ENCODE data around the gene CSF3R. TPM values are rescaled to one million over a fixed set of nuclear protein-coding genes. Genes with fewer than 3 reads are reported as not detected.
A peak's percentile ranks its signal among the peaks of the same experiment; 100 is the strongest.

Gene CSF3R
- total RNA-seq, 3 donors from 2014 or later: 17.3 to 54.2 (median 28.8) TPM

DNA sequence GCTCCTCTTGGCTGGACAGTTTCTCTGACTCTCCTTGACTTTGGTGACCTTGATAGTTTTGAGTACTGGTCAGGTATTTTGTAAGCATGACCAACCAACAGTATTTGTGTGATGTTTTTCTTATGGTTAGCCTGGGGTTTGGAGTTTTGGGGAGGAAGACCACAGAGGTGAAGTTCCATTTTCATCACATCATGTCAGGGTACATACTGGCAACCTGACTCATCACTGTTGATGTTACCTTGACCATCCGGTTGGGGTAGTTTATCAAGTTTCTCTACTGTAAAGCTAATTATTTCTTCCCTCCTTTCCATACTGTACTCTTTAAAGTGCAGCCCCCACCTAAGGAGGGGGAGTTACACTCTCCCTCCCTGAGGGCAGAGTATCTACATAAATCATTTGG, 45.9 kb downstream of the CSF3R start:
- TF ChIP-seq POLR2AphosphoS5 (IDR thresholded peaks at IDR 0.05) (no peak), POLR2A (IDR thresholded peaks at IDR 0.05) (no peak)
- TF ChIP-seq, protein P1, sequence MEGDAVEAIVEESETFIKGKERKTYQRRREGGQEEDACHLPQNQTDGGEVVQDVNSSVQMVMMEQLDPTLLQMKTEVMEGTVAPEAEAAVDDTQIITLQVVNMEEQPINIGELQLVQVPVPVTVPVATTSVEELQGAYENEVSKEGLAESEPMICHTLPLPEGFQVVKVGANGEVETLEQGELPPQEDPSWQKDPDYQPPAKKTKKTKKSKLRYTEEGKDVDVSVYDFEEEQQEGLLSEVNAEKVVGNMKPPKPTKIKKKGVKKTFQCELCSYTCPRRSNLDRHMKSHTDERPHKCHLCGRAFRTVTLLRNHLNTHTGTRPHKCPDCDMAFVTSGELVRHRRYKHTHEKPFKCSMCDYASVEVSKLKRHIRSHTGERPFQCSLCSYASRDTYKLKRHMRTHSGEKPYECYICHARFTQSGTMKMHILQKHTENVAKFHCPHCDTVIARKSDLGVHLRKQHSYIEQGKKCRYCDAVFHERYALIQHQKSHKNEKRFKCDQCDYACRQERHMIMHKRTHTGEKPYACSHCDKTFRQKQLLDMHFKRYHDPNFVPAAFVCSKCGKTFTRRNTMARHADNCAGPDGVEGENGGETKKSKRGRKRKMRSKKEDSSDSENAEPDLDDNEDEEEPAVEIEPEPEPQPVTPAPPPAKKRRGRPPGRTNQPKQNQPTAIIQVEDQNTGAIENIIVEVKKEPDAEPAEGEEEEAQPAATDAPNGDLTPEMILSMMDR (IDR thresholded peaks at IDR 0.05): no peak
- Histone ChIP-seq H3K27ac (peak overlapping the region in 1 of 2 donors; percentile 43), H3K27me3 (no peaks in the 10 kb centered on the region), H3K9me3 (no peaks in the 10 kb centered on the region), H3K4me1 (no peaks in the 10 kb centered on the region), H3K36me3 (no peaks in the 10 kb centered on the region), H3K4me3 (no peak overlapping the region)
- intact Hi-C loops (cut with DNase I; ENCODE audit: low total_unique reads): loop anchor here (5.0 kb wide), 1 partner anchor 600 kb away; no protein-coding TSS in a partner anchor
- no peak for DNase-seq (ENCODE audit: low spot score in 2 of 2)

DNA sequence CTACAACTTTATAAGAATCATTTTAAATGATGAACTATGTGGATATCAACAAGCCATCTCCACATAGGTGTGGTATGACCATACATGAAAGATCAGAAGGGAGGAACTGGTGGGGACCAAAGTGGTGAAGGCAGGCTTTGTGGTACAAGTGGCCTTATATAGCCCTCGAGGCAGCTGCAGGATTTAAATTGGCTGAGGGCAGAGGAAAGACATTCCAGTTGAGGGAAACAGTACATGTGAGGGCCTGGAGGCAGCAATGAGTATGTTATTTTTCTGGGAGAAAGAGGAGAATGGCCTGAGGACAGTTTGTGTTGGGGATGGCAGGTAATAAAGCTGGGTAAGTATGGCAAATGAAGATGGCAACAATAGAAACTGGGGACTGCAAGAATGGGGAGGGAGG, 49.6 kb downstream of the CSF3R start:
- no peak for DNase-seq (ENCODE audit: low spot score in 2 of 2)
- no peaks in the 10 kb centered on the region for H3K36me3 ChIP-seq

DNA sequence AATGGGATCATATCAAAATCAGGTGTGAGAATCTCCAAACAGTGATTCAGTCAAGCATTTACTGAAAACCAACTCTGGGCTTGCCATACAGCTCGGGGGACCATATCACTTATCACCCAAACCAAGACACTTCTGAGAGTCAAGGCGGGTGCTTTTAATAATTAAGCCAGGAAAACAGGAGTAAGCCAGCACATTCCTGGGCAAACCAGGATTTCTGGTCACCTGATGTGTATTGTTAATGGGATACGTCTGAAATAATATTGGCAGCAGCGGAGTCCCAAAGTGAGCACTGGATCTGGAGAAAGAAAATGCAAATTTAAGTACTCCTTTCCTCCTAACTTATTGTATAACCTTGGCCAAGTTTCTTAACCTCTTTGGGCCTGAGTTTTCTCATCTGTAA, 50.1 kb downstream of the CSF3R start:
- Histone ChIP-seq H3K27ac (no peak overlapping the region), H3K9me3 (no peaks in the 10 kb centered on the region), H3K36me3 (no peaks in the 10 kb centered on the region), H3K4me1 (no peaks in the 10 kb centered on the region), H3K27me3 (no peaks in the 10 kb centered on the region), H3K4me3 (no peak overlapping the region)
- intact Hi-C loops (cut with DNase I; ENCODE audit: low total_unique reads): no loop called here
- TF ChIP-seq, protein P1 (IDR thresholded peaks at IDR 0.05): no peak
- TF ChIP-seq POLR2A (IDR thresholded peaks at IDR 0.05) (no peak), POLR2AphosphoS5 (IDR thresholded peaks at IDR 0.05) (no peak)
- DNase-seq (ENCODE audit: low spot score in 2 of 2): no peak

More for the DNA sequence above, 49.6 kb downstream of the CSF3R start:
- intact Hi-C loops (cut with DNase I; ENCODE audit: low total_unique reads): no loop called here
- Histone ChIP-seq H3K9me3 (no peaks in the 10 kb centered on the region), H3K4me1 (no peaks in the 10 kb centered on the region), H3K27ac (no peak overlapping the region), H3K27me3 (no peaks in the 10 kb centered on the region), H3K4me3 (no peak overlapping the region)
- TF ChIP-seq, protein P1 (IDR thresholded peaks at IDR 0.05): no peak
- no peak for TF ChIP-seq POLR2A (IDR thresholded peaks at IDR 0.05)
- no peak for TF ChIP-seq POLR2AphosphoS5 (IDR thresholded peaks at IDR 0.05)

DNA sequence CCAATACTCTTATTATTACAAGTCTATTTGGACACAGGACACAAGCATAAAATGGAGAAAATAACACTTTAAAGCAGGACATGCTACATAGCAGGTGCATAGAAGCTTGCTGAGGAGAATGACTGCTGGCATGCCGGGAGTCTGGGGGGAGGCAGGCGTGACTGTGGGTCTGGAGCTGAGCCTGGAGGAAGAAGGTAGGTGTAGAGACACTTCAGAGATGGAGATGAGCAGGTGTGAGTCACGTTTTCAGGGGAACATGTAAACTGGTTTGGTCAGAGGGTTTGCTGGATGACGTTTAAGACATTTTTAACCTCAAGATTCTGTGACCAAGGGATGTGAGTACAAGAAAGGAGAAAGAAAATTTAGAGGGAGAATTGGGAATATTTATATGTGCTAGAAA, 56.9 kb downstream of the CSF3R start:
- H3K4me1 ChIP-seq: no peaks in the 10 kb centered on the region
- no peaks in the 10 kb centered on the region for H3K9me3 ChIP-seq
- intact Hi-C loops (cut with DNase I; ENCODE audit: low total_unique reads): loop anchor here (10.0 kb wide), 1 partner anchor 71 kb away; no protein-coding TSS in a partner anchor
- peak overlapping the region in 1 of 2 donors; percentile 56 for H3K27ac ChIP-seq
- TF ChIP-seq POLR2A (IDR thresholded peaks at IDR 0.05): no peak
- TF ChIP-seq, protein P1 (IDR thresholded peaks at IDR 0.05): no peak
- no peak for TF ChIP-seq POLR2AphosphoS5 (IDR thresholded peaks at IDR 0.05)
- H3K27me3 ChIP-seq: no peaks in the 10 kb centered on the region
- peaks cover 5% of the 10 kb centered on the region for H3K36me3 ChIP-seq
- H3K4me3 ChIP-seq: no peak overlapping the region
- DNase-seq (ENCODE audit: low spot score in 2 of 2): no peak

DNA sequence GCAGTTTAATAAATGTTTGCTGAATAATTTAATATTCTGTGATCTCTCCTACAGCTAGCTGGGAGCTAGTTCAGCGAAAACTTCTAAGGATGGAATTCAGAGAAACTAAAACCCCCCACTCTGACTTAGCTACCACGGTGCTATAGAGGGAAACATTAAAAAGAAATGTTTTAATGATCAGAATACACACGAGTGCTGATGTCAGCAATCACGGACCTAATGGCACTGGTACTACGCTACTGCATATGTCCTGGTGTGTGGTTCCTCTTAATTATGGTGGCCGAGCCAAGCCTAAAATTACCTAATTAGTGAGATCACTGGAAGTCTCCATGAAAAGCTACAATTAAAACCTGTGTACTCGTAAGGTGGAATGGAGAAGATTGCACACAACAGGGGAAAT, 61.1 kb downstream of the CSF3R start:
- DNase-seq (ENCODE audit: low spot score in 2 of 2): no peak
- Histone ChIP-seq H3K27ac (no peak overlapping the region), H3K4me3 (no peak overlapping the region), H3K4me1 (peaks cover 0 to 6% of the 10 kb centered on the region in 2 donors), H3K36me3 (peaks cover 5% of the 10 kb centered on the region), H3K9me3 (no peaks in the 10 kb centered on the region), H3K27me3 (no peaks in the 10 kb centered on the region)
- no peak for TF ChIP-seq POLR2AphosphoS5 (IDR thresholded peaks at IDR 0.05)
- TF ChIP-seq, protein P1 (IDR thresholded peaks at IDR 0.05): no peak
- TF ChIP-seq POLR2A (IDR thresholded peaks at IDR 0.05): no peak
- intact Hi-C loops (cut with DNase I; ENCODE audit: low total_unique reads): loop anchor here (10.0 kb wide), 1 partner anchor 67 kb away; no protein-coding TSS in a partner anchor

Measured in breast epithelium (tissue), 4 donors.